Sigmoid colon (tissue), 7 donors: ENCODE data around the gene DND1. TPM values are rescaled to one million over a fixed set of nuclear protein-coding genes. Genes with fewer than 3 reads are reported as not detected.

Experiments used
- DNase-seq: peaks from one replicate; pipeline ENCODE4 v3.0.0-alpha.2; 2019
- H3K27ac ChIP-seq, 4 donors: fragments of 200-600 bp; sonication (generic); one replicate each; pipeline ENCODE4 v1.5.1; 2016 to 2019; ENCODE audit warnings: mild to moderate bottlenecking in 1 of 4
- H3K27me3 ChIP-seq, 3 donors: fragments of 200-600 bp; sonication (generic); one replicate each; pipeline ENCODE4 v1.5.1; 2019; ENCODE audit warnings: mild to moderate bottlenecking in 1 of 3
- H3K36me3 ChIP-seq, 4 donors: fragments of 200-600 bp; sonication (generic); one replicate each; pipeline ENCODE4 v1.5.1; 2016 to 2019
- H3K4me1 ChIP-seq, 4 donors: fragments of 200-600 bp; sonication (generic); one replicate each; pipeline ENCODE4 v1.5.1; 2017 to 2019
- H3K4me3 ChIP-seq, 4 donors: fragments of 200-600 bp; sonication (generic); one replicate each; pipeline ENCODE4 v1.5.1; 2017 to 2019; ENCODE audit warnings: mild to moderate bottlenecking in 2 of 4, moderate library complexity in 1 of 4
- H3K9me3 ChIP-seq, 4 donors: fragments of 200-600 bp in 3 of 4; sonication (generic) in 3 of 4; one replicate each; pipeline versions ENCODE4 v1.5.1 to v1.6.1; 2013 to 2019
- CTCF ChIP-seq, 4 experiments: fragments of 450-650 bp in 3 of 4; fragments of 200-600 bp in 1 of 4; IDR thresholded peaks; one replicate each; pipeline ENCODE4 v1.5.1; 2016 to 2019; ENCODE audit warnings: antibody characterized with exemption in 4 of 4, mild to moderate bottlenecking in 3 of 4, moderate library complexity in 2 of 4
- EP300 ChIP-seq, 4 donors: sonication (generic); formaldehyde crosslinking; IDR thresholded peaks; one replicate each; pipeline ENCODE4 v1.6.1; 2017; ENCODE audit warnings: antibody characterized with exemption in 4 of 4
- POLR2A ChIP-seq, 2 donors: fragments of 450-650 bp; IDR thresholded peaks; one replicate each; pipeline ENCODE4 v1.6.1; 2016; ENCODE audit warnings: antibody characterized with exemption in 2 of 2, mild to moderate bottlenecking in 2 of 2, moderate library complexity in 2 of 2
- POLR2AphosphoS5 ChIP-seq, 4 donors: sonication (generic); formaldehyde crosslinking; IDR thresholded peaks; one replicate each; pipeline ENCODE4 v1.6.1; 2017; ENCODE audit warnings: antibody characterized with exemption in 4 of 4
- WGBS, 2 donors: extraction: QIAGEN DNeasy Blood & Tissue Kit; methylation state at CpG; one replicate each; pipeline ENCODE4 v1.1.7; 2013; 5-methylcytosine and 5-hydroxymethylcytosine counted together
- intact Hi-C: fragments of 100-400 bp; cut with DNase I; formaldehyde crosslinking; loops from one replicate; pipeline ENCODE4 v1.15.1; 2023
- polyA plus RNA-seq, 3 donors: library from polyadenylated mRNA; stranded (reverse); fragments of 200-250 nt; gene quantifications; one replicate each; pipeline ENCODE4 v1.2.3, GENCODE V29; 2013
- total RNA-seq, 4 donors: library from RNA; depleted of rRNA; stranded (reverse); fragments of >200 nt; gene quantifications; one replicate each; pipeline ENCODE4 v1.1.0, GENCODE V29; 2016
- donor health status: healthy with polysubstance abuse.
- donor health status: Bipolar disorder and iron deficiency.
- donor health status: healthy.

Gene DND1
- total and polyA plus RNA-seq, 7 donors, result 0.36 to 2.4 (median 0.69) TPM; not detected in 2

- H3K4me1 ChIP-seq, result peaks cover 0 to 35% (median 26%) of the 10 kb centered on the region in 4 donors
- peaks cover 8 to 51% (median 27%) of the 10 kb centered on the region in 4 donors for H3K36me3 ChIP-seq
Observed at GRCh38 chr5:140690941-140691924, 17.9 kb upstream of the DND1 start, which contains the start of the genes HARS1 and HARS2. TSS of gene HARS1 (minus strand) at chr5:140691370. CDS start at chr5:140691304, 66 bp downstream. TSS of gene HARS2 (plus strand) at chr5:140691455. CDS start at chr5:140691649, 194 bp downstream.

GRCh38 chr5:140690376-140690932 lies 17.1 kb upstream of the DND1 start:
- Histone ChIP-seq H3K4me1 (peaks cover 0 to 35% (median 26%) of the 10 kb centered on the region in 4 donors), H3K36me3 (peaks cover under 1 to 47% (median 19%) of the 10 kb centered on the region in 4 donors)
- intact Hi-C loops, result loop anchor here (2.0 to 5.0 kb wide), 4 partner anchors 26 to 288 kb away; partner anchors contain the start of genes ANKHD1, EIF4EBP3, IK and NDUFA2

More at GRCh38 chr5:140690941-140691924, 17.9 kb upstream of the DND1 start, which contains the start of the genes HARS1 and HARS2:
- Histone ChIP-seq H3K27ac (peak within 1 kb of the TSS; percentile 80 to 88 (median 83)), H3K4me3 (peak within 1 kb of the TSS; percentile 48 to 87 (median 76)), H3K9me3 (no peaks in the 10 kb centered on the region), H3K27me3 (no peaks in the 10 kb centered on the region)
- TF ChIP-seq EP300 (IDR thresholded peaks at IDR 0.05) (no peak), POLR2A (IDR thresholded peaks at IDR 0.05) (peak; percentile 44 to 61), POLR2AphosphoS5 (IDR thresholded peaks at IDR 0.05) (peak; percentile 40 to 84 (median 74))
- intact Hi-C loops, result loop anchor here (2.0 to 5.0 kb wide), 4 partner anchors 26 to 289 kb away; partner anchors contain the start of genes ANKHD1, EIF4EBP3, IK and NDUFA2
- peak; percentile 93 for DNase-seq
- 0 to 1% methylated on average over 61 of the region's 61 CpGs for WGBS, 2 donors

GRCh38 chr5:140678993-140679392 lies 5.6 kb upstream of the DND1 start:
- Histone ChIP-seq H3K36me3 (peaks cover 20 to 94% (median 40%) of the 10 kb centered on the region in 4 donors), H3K4me3 (no peak overlapping the region), H3K27ac (no peak overlapping the region), H3K9me3 (no peaks in the 10 kb centered on the region), H3K4me1 (no peaks in the 10 kb centered on the region), H3K27me3 (no peaks in the 10 kb centered on the region)
- 96 to 97% methylated on average over 7 of the region's 7 CpGs for WGBS, 2 donors
- intact Hi-C loops, result no loop called here
- TF ChIP-seq POLR2A (IDR thresholded peaks at IDR 0.05), result no peak
- no peak for TF ChIP-seq EP300 (IDR thresholded peaks at IDR 0.05)
- TF ChIP-seq POLR2AphosphoS5 (IDR thresholded peaks at IDR 0.05), result no peak
- TF ChIP-seq CTCF (IDR thresholded peaks at IDR 0.05), result no peak
- DNase-seq, result no peak

More at GRCh38 chr5:140690376-140690932, 17.1 kb upstream of the DND1 start:
- TF ChIP-seq EP300 (IDR thresholded peaks at IDR 0.05) (no peak), CTCF (IDR thresholded peaks at IDR 0.05) (no peak), POLR2AphosphoS5 (IDR thresholded peaks at IDR 0.05) (no peak), POLR2A (IDR thresholded peaks at IDR 0.05) (no peak)
- H3K27me3 ChIP-seq, result no peaks in the 10 kb centered on the region
- peak overlapping the region; percentile 80 to 88 (median 83) for H3K27ac ChIP-seq
- DNase-seq, result no peak
- H3K4me3 ChIP-seq, result peak overlapping the region; percentile 48 to 87 (median 76)
- H3K9me3 ChIP-seq, result no peaks in the 10 kb centered on the region
- WGBS, 2 donors, result 43 to 56% methylated on average over 8 of the region's 8 CpGs

GRCh38 chr5:140677947-140678346 lies 4.6 kb upstream of the DND1 start:
- no peak for DNase-seq
- H3K4me1 ChIP-seq, result peaks cover 0 to 2% (median 0%) of the 10 kb centered on the region in 4 donors
- no peak for TF ChIP-seq CTCF (IDR thresholded peaks at IDR 0.05)
- no peak for TF ChIP-seq POLR2A (IDR thresholded peaks at IDR 0.05)
- TF ChIP-seq POLR2AphosphoS5 (IDR thresholded peaks at IDR 0.05), result no peak
- TF ChIP-seq EP300 (IDR thresholded peaks at IDR 0.05), result no peak
- 72 to 92% methylated on average over 3 of the region's 3 CpGs for WGBS, 2 donors
- H3K4me3 ChIP-seq, result no peak overlapping the region
- H3K27ac ChIP-seq, result no peak overlapping the region
- no peaks in the 10 kb centered on the region for H3K27me3 ChIP-seq
- H3K36me3 ChIP-seq, result peaks cover 20 to 88% (median 40%) of the 10 kb centered on the region in 4 donors
- intact Hi-C loops, result no loop called here
- no peaks in the 10 kb centered on the region for H3K9me3 ChIP-seq
